Stomach (tissue), 19 donors: ENCODE measurements around the gene TMEM37. TPM values are rescaled to one million over a fixed set of nuclear protein-coding genes. Genes with fewer than 3 reads are reported as not detected.
A peak's percentile ranks its signal among the peaks of the same experiment; 100 is the strongest.

Experiments used
- DNase-seq, 2 donors: peaks; one replicate each; pipeline versions ENCODE4 v3.0.0 to v3.0.0-alpha.2; 2013 to 2019
- H3K27ac ChIP-seq, 5 donors: fragments of 200-600 bp in 4 of 5; sonication (generic) in 4 of 5; one replicate each; pipeline ENCODE4 v1.5.1; 2013 to 2019; ENCODE audit warnings: mild to moderate bottlenecking in 1 of 5, moderate library complexity in 1 of 5
- H3K27me3 ChIP-seq, 3 donors: fragments of 200-600 bp; sonication (generic); one replicate each; pipeline ENCODE4 v1.5.1; 2017 to 2019; ENCODE audit warnings: mixed run types in 1 of 3
- H3K36me3 ChIP-seq, 4 donors: fragments of 200-600 bp; sonication (generic); 1 replicate in 3 of 4; 2 replicates in 1 of 4; pipeline ENCODE4 v1.5.1; 2016 to 2019
- H3K4me1 ChIP-seq, 4 donors: fragments of 200-600 bp; sonication (generic); one replicate each; pipeline ENCODE4 v1.5.1; 2016 to 2019
- H3K4me3 ChIP-seq, 4 donors: fragments of 200-600 bp; sonication (generic) in 3 of 4; one replicate each; pipeline ENCODE4 v1.5.1; 2016 to 2019; ENCODE audit warnings: mild to moderate bottlenecking in 1 of 4
- H3K9me3 ChIP-seq, 4 donors: fragments of 200-600 bp; sonication (generic); one replicate each; pipeline ENCODE4 v1.5.1; 2016 to 2019
- EP300 ChIP-seq: sonication (generic); formaldehyde crosslinking; IDR thresholded peaks from one replicate; pipeline ENCODE4 v1.6.1; 2017; ENCODE audit warnings: antibody characterized with exemption
- POLR2A ChIP-seq, 4 donors: fragments of 450-650 bp; IDR thresholded peaks; one replicate each; pipeline ENCODE4 v1.6.1; 2016; ENCODE audit warnings: antibody characterized with exemption in 4 of 4, control low read depth in 2 of 4, mild to moderate bottlenecking in 1 of 4, moderate library complexity in 1 of 4
- POLR2AphosphoS5 ChIP-seq, 3 donors: sonication (generic); formaldehyde crosslinking; IDR thresholded peaks; one replicate each; pipeline ENCODE4 v1.6.1; 2016; ENCODE audit warnings: antibody characterized with exemption in 3 of 3
- WGBS, 5 donors: extraction: QIAGEN DNeasy Blood & Tissue Kit in 3 of 5; methylation state at CpG; one replicate each; pipeline versions ENCODE4 v1.1.5 to v1.1.7; 2013 to 2018; 5-methylcytosine and 5-hydroxymethylcytosine counted together
- intact Hi-C: fragments of 100-400 bp; cut with DNase I; formaldehyde crosslinking; loops from one replicate; pipeline ENCODE4 v1.15.1; 2023; ENCODE audit warnings: low total_unique reads
- long read RNA-seq, 10 donors: transcript quantifications; one replicate each; lab custom pipeline, GENCODE V29; 2026
- polyA plus RNA-seq, 3 donors: library from polyadenylated mRNA; stranded (reverse); fragments of 200-250 nt; gene quantifications; one replicate each; pipeline ENCODE4 v1.2.3, GENCODE V29; 2013
- total RNA-seq, 5 donors: library from RNA; depleted of rRNA; stranded (reverse); fragments of >200 nt; gene quantifications; one replicate each; pipeline versions ENCODE4 v1.1.0 to v1.2.3, GENCODE V29; 2014 to 2016
- TF ChIP-seq, protein P1 (sequence below), 7 experiments: fragments of 450-650 bp in 4 of 7; fragments of 200-600 bp in 3 of 7; sonication (generic) in 3 of 7; IDR thresholded peaks; one replicate each; pipeline ENCODE4 v1.5.1; 2016 to 2019; ENCODE audit warnings: antibody characterized with exemption in 7 of 7, control low read depth in 2 of 7, mild to moderate bottlenecking in 1 of 7
- donor health status: healthy with polysubstance abuse.
- donor health status: Bipolar disorder and iron deficiency.
- donor health status: healthy.

TMEM37 gene, protein sequence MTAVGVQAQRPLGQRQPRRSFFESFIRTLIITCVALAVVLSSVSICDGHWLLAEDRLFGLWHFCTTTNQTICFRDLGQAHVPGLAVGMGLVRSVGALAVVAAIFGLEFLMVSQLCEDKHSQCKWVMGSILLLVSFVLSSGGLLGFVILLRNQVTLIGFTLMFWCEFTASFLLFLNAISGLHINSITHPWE
- 10 to 100 TPM in 3 of 5 donors, 1 to 10 TPM in 1, not detected in 1; 5.7 to 27.8 (median 18.9) TPM for total RNA-seq
- polyA plus RNA-seq, result 10 to 100 TPM in 2 of 3 donors, 1 to 10 TPM in 1; 6.7 to 16.4 (median 12.7) TPM
- long read RNA-seq, donor 1, transcript TMEM37-201 (2 exons, 1,688 nt), result major isoform, 5 of 5 reads
- long read RNA-seq, donor 1, partial matches to known transcripts, result 0 of 5 reads
- long read RNA-seq, donor 1, other reads (novel, unspliced or antisense), result 0 of 5 reads
- long read RNA-seq, donor 2, transcript TMEM37-201 (2 exons, 1,688 nt), result major isoform, 5 of 5 reads
- long read RNA-seq, donor 2, partial matches to known transcripts, result 0 of 5 reads
- long read RNA-seq, donor 2, other reads (novel, unspliced or antisense), result 0 of 5 reads
- long read RNA-seq, donor 3, partial matches to known transcripts, result 0 of 3 reads
- long read RNA-seq, donor 3, other reads (novel, unspliced or antisense), result 0 of 3 reads
- long read RNA-seq, donor 4, result 0 reads
- long read RNA-seq, donor 5, partial matches to known transcripts, result 0 of 4 reads
- long read RNA-seq, donor 5, other reads (novel, unspliced or antisense), result 0 of 4 reads
- long read RNA-seq, donor 6, result 0 reads
- long read RNA-seq, donor 7, transcript TMEM37-201 (2 exons, 1,688 nt), result major isoform, 14 of 15 reads
- long read RNA-seq, donor 7, partial matches to known transcripts, result 0 of 15 reads
- long read RNA-seq, donor 7, other reads (novel, unspliced or antisense), result 0 of 15 reads
- long read RNA-seq, donor 8, transcript TMEM37-201 (2 exons, 1,688 nt), result major isoform, 6 of 6 reads
- long read RNA-seq, donor 8, partial matches to known transcripts, result 0 of 6 reads
- long read RNA-seq, donor 8, other reads (novel, unspliced or antisense), result 0 of 6 reads
- long read RNA-seq, donor 9, partial matches to known transcripts, result 0 of 2 reads
- long read RNA-seq, donor 9, other reads (novel, unspliced or antisense), result 0 of 2 reads
- long read RNA-seq, donor 10, transcript TMEM37-201 (2 exons, 1,688 nt), result major isoform, 11 of 11 reads
- long read RNA-seq, donor 10, partial matches to known transcripts, result 0 of 11 reads
- long read RNA-seq, donor 10, other reads (novel, unspliced or antisense), result 0 of 11 reads

DNA sequence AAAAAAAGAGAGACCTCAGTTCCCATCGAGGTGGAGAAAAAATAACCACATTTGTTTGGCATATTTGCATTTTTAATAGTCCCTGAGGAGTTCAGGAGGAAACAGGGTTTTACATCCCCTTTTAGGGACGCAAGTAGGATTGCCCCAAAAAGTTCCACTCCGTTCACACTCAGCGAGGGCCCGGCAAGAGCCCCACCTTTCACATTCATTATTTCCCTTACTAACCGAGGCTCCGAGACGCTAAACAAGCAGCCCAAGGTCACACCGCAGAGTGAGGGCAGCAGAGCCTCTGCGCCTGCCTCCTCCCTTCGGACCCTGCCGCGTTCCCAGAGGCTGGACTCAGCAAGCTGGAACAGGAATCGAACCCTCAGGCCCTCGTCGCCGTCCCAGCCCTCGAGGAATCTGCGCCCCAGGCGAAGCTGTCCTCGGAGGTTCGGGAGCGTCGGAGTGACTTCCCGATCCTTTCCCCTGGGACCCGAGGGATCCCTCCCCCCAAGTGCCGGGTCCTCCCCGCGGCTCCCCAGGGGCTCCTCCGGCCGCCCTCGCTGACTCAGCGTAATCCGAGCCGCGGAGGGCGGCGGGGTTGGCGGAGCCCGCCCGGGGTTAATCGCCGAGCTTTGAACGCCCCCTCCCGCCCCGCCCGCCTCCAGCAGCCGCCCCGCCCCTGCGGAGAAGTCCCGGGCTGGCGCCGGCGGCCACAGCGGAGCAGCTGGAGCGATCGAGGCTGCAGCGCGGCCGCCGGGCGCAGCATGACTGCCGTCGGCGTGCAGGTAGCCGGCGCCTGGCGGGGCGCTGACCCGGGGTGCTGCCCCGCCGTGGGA lies at the start of gene TMEM37:
Gene TMEM37, plus strand, starts transcription at position 700 of the 821 bp plus-strand sequence. Its CDS starts 50 bp downstream, at position 750.
- H3K9me3 ChIP-seq, result no peaks in the 10 kb centered on the region
- peak in 2 of 3 donors; percentile 6 to 64 for TF ChIP-seq POLR2AphosphoS5 (IDR thresholded peaks at IDR 0.05)
- TF ChIP-seq POLR2A (IDR thresholded peaks at IDR 0.05), result no peak
- TF ChIP-seq, protein P1, sequence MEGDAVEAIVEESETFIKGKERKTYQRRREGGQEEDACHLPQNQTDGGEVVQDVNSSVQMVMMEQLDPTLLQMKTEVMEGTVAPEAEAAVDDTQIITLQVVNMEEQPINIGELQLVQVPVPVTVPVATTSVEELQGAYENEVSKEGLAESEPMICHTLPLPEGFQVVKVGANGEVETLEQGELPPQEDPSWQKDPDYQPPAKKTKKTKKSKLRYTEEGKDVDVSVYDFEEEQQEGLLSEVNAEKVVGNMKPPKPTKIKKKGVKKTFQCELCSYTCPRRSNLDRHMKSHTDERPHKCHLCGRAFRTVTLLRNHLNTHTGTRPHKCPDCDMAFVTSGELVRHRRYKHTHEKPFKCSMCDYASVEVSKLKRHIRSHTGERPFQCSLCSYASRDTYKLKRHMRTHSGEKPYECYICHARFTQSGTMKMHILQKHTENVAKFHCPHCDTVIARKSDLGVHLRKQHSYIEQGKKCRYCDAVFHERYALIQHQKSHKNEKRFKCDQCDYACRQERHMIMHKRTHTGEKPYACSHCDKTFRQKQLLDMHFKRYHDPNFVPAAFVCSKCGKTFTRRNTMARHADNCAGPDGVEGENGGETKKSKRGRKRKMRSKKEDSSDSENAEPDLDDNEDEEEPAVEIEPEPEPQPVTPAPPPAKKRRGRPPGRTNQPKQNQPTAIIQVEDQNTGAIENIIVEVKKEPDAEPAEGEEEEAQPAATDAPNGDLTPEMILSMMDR (IDR thresholded peaks at IDR 0.05), result no peak
- H3K4me1 ChIP-seq, result peaks cover 30 to 85% (median 71%) of the 10 kb centered on the region in 4 donors
- intact Hi-C loops, result no loop called here
- H3K4me3 ChIP-seq, result peak within 1 kb of the TSS; percentile 67 to 73 (median 68)
- peak; percentile 86 to 95 for DNase-seq
- H3K27me3 ChIP-seq, result peaks cover 0 to 24% (median 0%) of the 10 kb centered on the region in 3 donors
- WGBS, 5 donors, result 2 to 10% (median 4%) methylated on average over 29 to 72 of the region's 72 CpGs
- peaks cover 0 to 2% (median 0%) of the 10 kb centered on the region in 4 donors for H3K36me3 ChIP-seq
- H3K27ac ChIP-seq, result peak within 1 kb of the TSS; percentile 76 to 91 (median 88)

DNA sequence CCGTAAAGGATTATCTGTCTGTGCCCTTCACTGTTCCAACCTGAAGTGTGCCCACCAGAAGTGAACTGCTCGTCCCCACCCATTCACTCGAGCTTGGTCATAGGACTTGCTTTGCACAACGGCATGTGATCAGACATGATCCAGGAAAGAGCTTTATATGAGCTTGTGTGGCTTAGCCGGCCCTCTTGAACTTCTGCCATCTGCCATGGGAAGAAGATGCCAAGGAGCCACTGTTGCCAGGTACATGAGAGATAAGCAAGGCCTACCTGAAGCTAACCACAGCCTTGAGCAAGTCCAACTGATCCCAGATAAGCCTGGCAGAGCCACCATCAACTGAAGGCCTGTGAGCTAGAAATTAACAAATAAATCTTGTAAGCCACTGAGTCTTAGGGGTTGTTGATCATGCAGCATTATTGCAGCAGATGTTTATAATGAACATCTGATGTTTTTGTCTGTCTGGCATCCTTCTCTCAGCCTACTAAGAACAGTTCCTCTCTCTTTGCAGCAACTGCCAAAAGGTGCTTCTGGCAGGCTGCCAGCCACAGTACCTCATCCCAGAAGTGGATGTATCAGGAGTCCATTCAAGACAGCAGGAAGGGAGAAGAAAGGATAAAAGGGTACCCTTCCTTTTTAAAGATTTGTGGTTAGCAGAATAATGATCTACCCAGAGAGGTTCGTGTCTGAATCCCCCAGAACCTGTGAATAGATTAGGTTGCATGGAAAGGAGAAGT lies 48.1 kb upstream of the TMEM37 start:
- peak; percentile 30 to 80 for DNase-seq

DNA sequence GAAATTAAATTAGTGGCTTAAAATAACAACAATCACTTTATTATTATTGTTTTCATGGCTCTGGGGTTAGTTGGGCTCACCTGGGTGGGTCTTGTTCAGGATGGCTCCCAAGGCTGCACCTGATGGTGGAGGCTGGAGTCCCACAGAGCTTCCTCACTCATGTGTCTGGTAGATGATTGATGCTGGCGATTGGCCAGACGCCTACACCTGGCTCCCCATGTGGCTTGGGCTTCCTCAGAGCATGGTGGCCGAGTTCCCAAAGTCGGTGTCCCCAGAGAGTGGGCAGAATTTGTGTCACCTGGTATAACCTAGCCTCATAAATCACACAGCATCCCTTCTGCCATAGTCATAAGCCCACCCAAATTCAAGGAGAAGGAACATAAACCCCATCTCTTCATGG lies 46.7 kb upstream of the TMEM37 start:
- H3K27me3 ChIP-seq, result no peaks in the 10 kb centered on the region
- H3K27ac ChIP-seq, result no peak overlapping the region
- intact Hi-C loops, result no loop called here
- TF ChIP-seq POLR2AphosphoS5 (IDR thresholded peaks at IDR 0.05), result no peak
- no peak for TF ChIP-seq POLR2A (IDR thresholded peaks at IDR 0.05)
- TF ChIP-seq EP300, result no peak
- TF ChIP-seq, protein P1 (IDR thresholded peaks at IDR 0.05), result no peak
- H3K9me3 ChIP-seq, result no peaks in the 10 kb centered on the region
- no peak for DNase-seq
- 71 to 95% (median 91%) methylated on average over 4 of the region's 4 CpGs for WGBS, 5 donors
- H3K4me3 ChIP-seq, result no peak overlapping the region
- H3K4me1 ChIP-seq, result peaks cover 11 to 35% (median 28%) of the 10 kb centered on the region in 4 donors
- no peaks in the 10 kb centered on the region for H3K36me3 ChIP-seq

More for the DNA sequence above, 48.1 kb upstream of the TMEM37 start:
- WGBS, 5 donors, result 31 to 46% (median 41%) methylated on average over 6 of the region's 6 CpGs
- TF ChIP-seq, protein P1 (IDR thresholded peaks at IDR 0.05), result no peak
- TF ChIP-seq POLR2AphosphoS5 (IDR thresholded peaks at IDR 0.05), result peak in 2 of 3 donors; percentile 22 to 24
- Histone ChIP-seq H3K4me3 (no peak overlapping the region), H3K4me1 (peaks cover 11 to 22% (median 18%) of the 10 kb centered on the region in 4 donors), H3K36me3 (no peaks in the 10 kb centered on the region), H3K27me3 (no peaks in the 10 kb centered on the region), H3K27ac (peak overlapping the region in 1 of 5 donors; percentile 19), H3K9me3 (no peaks in the 10 kb centered on the region)
- intact Hi-C loops, result no loop called here
